Stimulated activated CD8-positive, alpha-beta memory T cell treated with anti-CD3 and anti-CD28 coated beads, Interleukin-12 subunit alpha, Interleukin-12 subunit beta, amount 100 ng/mL, for 1 hour (primary cell): ENCODE results near the gene ZG16B.

ENCODE experiments used
- DNase-seq: peaks from one replicate; pipeline ENCODE4 v3.0.0-alpha.2; 2020; ENCODE audit warnings: low read depth

Gene ZG16B

GRCh38 chr16:2825049-2825742 lies 4.9 kb upstream of the ZG16B start:
- no peak for DNase-seq

GRCh38 chr16:2825906-2826305 lies 4.2 kb upstream of the ZG16B start:
- no peak for DNase-seq

- no peak for DNase-seq
These were observed 3.3 kb upstream of the ZG16B start for GRCh38 chr16:2826591-2827373.

GRCh38 chr16:2827374-2827791 lies 2.7 kb upstream of the ZG16B start:
- DNase-seq = no peak

- DNase-seq = no peak
These were observed 2.1 kb upstream of the ZG16B start for GRCh38 chr16:2827831-2828520.

GRCh38 chr16:2828521-2828840 lies 1.6 kb upstream of the ZG16B start:
- no peak for DNase-seq

GRCh38 chr16:2828876-2829430 lies 1.1 kb upstream of the ZG16B start:
- DNase-seq = no peak

- DNase-seq = no peak
These were observed 222 bp downstream of the ZG16B start for GRCh38 chr16:2830355-2830695.

GRCh38 chr16:2831203-2831602 lies 1.1 kb downstream of the ZG16B start:
- DNase-seq = no peak

- DNase-seq = no peak
These were observed 3.7 kb downstream of the ZG16B start for GRCh38 chr16:2833776-2834175.

- DNase-seq = no peak
These were observed 4.9 kb downstream of the ZG16B start for GRCh38 chr16:2834968-2835367.

GRCh38 chr16:2835638-2836493 lies 5.8 kb downstream of the ZG16B start:
- no peak for DNase-seq

GRCh38 chr16:2836646-2837508 lies 6.8 kb downstream of the ZG16B start:
- DNase-seq = no peak

- DNase-seq = no peak
These were observed 8.8 kb downstream of the ZG16B start for GRCh38 chr16:2838928-2839327.

- DNase-seq = no peak
These were observed 9.7 kb downstream of the ZG16B start for GRCh38 chr16:2839650-2840450.

- DNase-seq = no peak
These were observed 10.8 kb downstream of the ZG16B start for GRCh38 chr16:2840914-2841313.

- no peak for DNase-seq
These were observed 11.7 kb downstream of the ZG16B start for GRCh38 chr16:2841606-2842339.

- DNase-seq = peak; percentile 55
These were observed 12.4 kb downstream of the ZG16B start for GRCh38 chr16:2842340-2843000.

- DNase-seq = no peak
These were observed 13.4 kb downstream of the ZG16B start for GRCh38 chr16:2843526-2843925.
